AG04449 (cell line): ENCODE results near the gene ZNF25.

Experiments
- CTCF ChIA-PET: fragments of 350-600 bp; formaldehyde crosslinking; extraction: SDS; loops from one replicate; lab custom pipeline; 2021; ENCODE audit warnings: antibody characterized with exemption; lab: Yijun Ruan, JAX
- POLR2A ChIA-PET: fragments of 400-600, 350-600 bp; formaldehyde crosslinking; extraction: SDS; loops from one replicate; lab custom pipeline; 2020; ENCODE audit warnings: antibody characterized with exemption, inconsistent platforms; lab: Yijun Ruan, JAX
- DNase-seq: peaks from one replicate; pipeline ENCODE4 v3.0.0-alpha.2; 2010; ENCODE audit warnings: low read depth, low spot score
- H3K4me3 ChIP-seq: 2 replicates; pipeline ENCODE4 v1.5.1; 2011; ENCODE audit warnings: low read depth, mild to moderate bottlenecking, control low read depth, low read length
- TF ChIP-seq, protein P1 (sequence below): IDR thresholded peaks from one replicate; pipeline ENCODE4 v1.5.1; 2011; ENCODE audit warnings: mild to moderate bottlenecking, moderate library complexity, low read length, control low read depth, inconsistent platforms; ENCODE audit not compliant: insufficient read depth; ENCODE audit errors: missing control alignments

ZNF25 gene

DNA sequence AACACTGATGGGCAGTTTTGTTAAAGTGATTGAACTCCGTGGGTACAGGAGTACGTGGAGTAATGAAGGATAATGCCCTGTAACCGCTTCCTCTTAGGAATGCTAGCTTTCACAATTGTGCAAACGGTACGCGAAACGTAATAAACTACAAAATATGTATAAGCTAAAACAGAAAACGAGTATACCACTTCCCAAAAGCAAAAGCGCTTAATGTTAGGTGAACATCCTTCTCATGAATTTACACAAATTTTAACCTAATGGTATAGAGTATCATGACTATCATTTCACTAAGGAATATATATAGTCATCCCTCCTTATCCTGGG lies 395 bp upstream of the ZNF25 start:
- POLR2A ChIA-PET = interaction anchor here (1.0 to 1.1 kb wide), 3 partner anchors 16 to 34 kb away, joined by 3 to 4 read pairs (median 4); partner anchors contain the start of gene ZNF33A
- no peak for DNase-seq
- peak overlapping the region; percentile 81 for H3K4me3 ChIP-seq
- CTCF ChIA-PET = interaction anchor here (0.6 to 4.1 kb wide), 19 partner anchors 9 to 389 kb away, joined by 3 to 25 read pairs (median 4); partner anchors contain the start of gene ZNF33A
- TF ChIP-seq, protein P1, sequence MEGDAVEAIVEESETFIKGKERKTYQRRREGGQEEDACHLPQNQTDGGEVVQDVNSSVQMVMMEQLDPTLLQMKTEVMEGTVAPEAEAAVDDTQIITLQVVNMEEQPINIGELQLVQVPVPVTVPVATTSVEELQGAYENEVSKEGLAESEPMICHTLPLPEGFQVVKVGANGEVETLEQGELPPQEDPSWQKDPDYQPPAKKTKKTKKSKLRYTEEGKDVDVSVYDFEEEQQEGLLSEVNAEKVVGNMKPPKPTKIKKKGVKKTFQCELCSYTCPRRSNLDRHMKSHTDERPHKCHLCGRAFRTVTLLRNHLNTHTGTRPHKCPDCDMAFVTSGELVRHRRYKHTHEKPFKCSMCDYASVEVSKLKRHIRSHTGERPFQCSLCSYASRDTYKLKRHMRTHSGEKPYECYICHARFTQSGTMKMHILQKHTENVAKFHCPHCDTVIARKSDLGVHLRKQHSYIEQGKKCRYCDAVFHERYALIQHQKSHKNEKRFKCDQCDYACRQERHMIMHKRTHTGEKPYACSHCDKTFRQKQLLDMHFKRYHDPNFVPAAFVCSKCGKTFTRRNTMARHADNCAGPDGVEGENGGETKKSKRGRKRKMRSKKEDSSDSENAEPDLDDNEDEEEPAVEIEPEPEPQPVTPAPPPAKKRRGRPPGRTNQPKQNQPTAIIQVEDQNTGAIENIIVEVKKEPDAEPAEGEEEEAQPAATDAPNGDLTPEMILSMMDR = no peak

DNA sequence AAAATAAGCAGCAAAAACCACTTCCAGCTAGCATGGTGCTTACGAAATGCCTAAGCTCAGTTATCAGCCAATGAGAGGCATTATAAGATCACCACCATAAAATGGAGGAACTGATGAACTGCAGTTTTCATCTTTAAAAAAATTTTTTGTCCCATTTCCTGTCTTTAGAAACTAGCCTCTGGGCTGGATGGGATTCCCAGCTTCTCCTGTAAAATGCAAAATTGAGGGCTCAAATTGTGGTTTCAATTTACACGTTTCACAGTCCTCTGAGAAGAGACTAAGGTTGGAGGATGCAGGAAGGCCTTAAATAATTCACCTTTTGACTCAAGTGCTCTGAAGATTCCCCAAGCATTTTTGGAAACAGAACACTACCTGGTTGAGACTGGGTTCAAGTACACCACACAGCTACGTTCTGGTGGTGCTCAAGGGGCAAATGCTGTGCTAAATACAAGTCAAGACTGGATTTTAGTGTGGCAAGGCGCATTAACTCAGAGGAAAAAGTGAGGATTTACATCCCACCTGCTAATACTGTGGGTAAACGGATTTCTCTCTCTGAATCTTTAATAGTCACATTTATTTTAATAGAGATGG lies 951 bp downstream of the ZNF25 start:
- peak overlapping the region; percentile 81 for H3K4me3 ChIP-seq
- TF ChIP-seq, protein P1 = no peak
- ChIA-PET CTCF (interaction anchor here (0.8 to 4.1 kb wide), 8 partner anchors 10 to 390 kb away, joined by 3 to 25 read pairs (median 4); partner anchors contain the start of gene ZNF33A), POLR2A (no interaction called here)
- DNase-seq = no peak

DNA sequence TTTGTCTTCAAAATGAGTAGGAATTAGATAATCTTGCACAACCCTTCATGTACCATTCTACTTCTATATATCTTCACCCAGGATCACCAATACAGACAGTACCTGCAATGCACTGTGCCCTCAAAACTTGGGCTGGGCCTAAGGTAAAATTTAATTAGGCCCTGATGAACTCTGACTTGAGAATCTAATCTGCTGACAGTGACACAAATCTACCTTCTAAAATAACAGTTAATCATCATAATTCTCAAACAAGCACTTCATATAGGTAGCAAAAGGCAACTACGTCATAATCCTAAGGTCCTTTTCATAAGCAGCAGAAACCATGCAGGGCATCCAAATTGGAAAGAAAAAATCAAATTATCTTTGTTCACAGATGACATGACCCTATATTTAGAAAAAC lies 4.1 kb downstream of the ZNF25 start:
- ChIA-PET POLR2A (no interaction called here), CTCF (no interaction called here)
- no peak for DNase-seq
- no peak overlapping the region for H3K4me3 ChIP-seq
- TF ChIP-seq, protein P1 = no peak

DNA sequence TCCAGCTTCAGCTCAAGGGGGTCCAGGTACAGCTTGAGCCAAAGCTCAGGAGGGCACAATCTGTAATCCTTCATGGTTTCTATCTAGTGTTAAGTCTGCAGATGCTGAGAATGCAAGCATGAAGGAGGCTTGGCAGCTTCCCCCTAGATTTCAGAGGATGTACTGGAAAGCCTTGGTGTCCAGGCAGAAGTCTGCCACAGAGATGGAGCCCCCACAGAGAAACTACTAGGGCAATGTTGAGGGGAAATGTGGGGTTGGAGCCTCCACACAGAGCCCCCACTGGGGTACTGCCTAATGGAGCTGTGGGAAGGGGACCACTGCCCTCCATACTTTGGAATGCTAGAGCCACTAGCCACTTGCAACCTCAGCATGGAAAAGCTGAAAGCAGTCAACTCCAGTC lies 11.4 kb downstream of the ZNF25 start:
- ChIA-PET CTCF (interaction anchor here (3.9 kb wide), 1 partner anchor 10 kb away, joined by 19 read pairs; the partner anchor contains the start of gene ZNF25), POLR2A (no interaction called here)
- TF ChIP-seq, protein P1 = no peak
- H3K4me3 ChIP-seq = no peak overlapping the region
- DNase-seq = no peak

DNA sequence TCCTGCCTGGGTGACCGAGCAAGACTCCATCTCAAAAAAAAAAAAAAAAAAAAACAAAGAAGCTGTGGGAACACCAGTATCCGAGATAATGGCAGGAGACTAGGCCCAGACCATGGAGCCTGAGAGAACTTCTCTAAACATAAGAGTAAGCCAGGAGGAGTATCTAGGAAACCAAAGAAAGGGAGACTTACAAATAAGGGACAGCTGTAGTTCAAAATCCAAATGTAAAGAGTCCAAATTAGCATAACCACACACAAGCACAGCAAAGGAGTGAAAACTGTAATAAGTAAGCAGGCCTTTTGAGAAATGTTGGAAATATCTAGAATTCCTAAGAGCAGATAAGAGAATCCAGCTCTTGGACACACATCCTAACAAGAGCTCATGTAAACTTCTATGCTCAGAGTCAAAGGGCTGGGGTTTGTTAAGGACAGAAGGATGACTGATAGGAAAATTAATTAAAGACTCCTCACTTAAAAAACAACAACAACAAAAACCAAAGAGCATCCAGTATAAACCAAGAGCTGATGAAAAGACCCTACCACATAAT lies 15.8 kb downstream of the ZNF25 start:
- TF ChIP-seq, protein P1 = no peak
- no peak for DNase-seq
- POLR2A ChIA-PET = no interaction called here
- no peak overlapping the region for H3K4me3 ChIP-seq
- CTCF ChIA-PET = no interaction called here

DNA sequence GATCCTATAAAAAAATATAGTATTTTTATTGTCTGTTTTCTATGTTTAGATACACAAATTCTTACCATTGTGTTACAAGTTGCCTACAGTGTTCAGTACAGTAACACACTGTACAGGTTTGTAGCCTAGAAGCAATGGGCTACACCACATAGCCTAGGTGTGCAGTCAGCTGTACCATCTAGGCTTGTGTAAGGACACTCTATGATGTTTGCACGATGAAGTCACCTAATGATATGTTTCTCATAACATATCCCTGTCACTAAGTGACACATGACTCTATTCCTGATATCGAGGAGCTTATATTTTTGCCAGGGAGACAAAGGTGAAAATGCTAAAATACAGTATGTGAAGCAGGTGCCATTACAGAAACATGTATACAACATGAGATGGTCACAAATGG lies 18.6 kb downstream of the ZNF25 start:
- TF ChIP-seq, protein P1 = no peak
- H3K4me3 ChIP-seq = no peak overlapping the region
- POLR2A ChIA-PET = no interaction called here
- CTCF ChIA-PET = no interaction called here
- no peak for DNase-seq
